HEK293T (cell line): ENCODE results near the gene LIN28B.
"Not testable (repeated sequence)": the region's sequence is repeated elsewhere in the genome, so short reads cannot be mapped to it uniquely, and the experiment has no call there.

Experiments
- CTCF ChIA-PET: fragments of 350-600 bp; formaldehyde crosslinking; extraction: SDS; loops from one replicate; lab custom pipeline; 2021; ENCODE audit warnings: antibody characterized with exemption, inconsistent platforms; lab: Yijun Ruan, JAX
- POLR2A ChIA-PET: fragments of 350-600 bp; formaldehyde crosslinking; extraction: SDS; loops from one replicate; lab custom pipeline; 2020; ENCODE audit warnings: antibody characterized with exemption, inconsistent platforms; lab: Yijun Ruan, JAX
- DNase-seq: peaks from one replicate; pipeline ENCODE4 v3.0.0; 2012; ENCODE audit warnings: mixed read lengths; ENCODE audit errors: extremely low spot score
- BHLHE40 ChIP-seq: fragments of 450-650 bp; IDR thresholded peaks from 2 replicates; pipeline ENCODE4 v1.6.1; 2016; ENCODE audit warnings: mild to moderate bottlenecking, moderate library complexity, borderline replicate concordance
- CTBP1 ChIP-seq: fragments of 450-650 bp; IDR thresholded peaks from 2 replicates; pipeline ENCODE4 v1.6.1; 2016; ENCODE audit warnings: borderline replicate concordance
- ELF4 ChIP-seq: fragments of 450-650 bp; IDR thresholded peaks from 2 replicates; pipeline ENCODE4 v1.6.1; 2017; ENCODE audit warnings: antibody characterized with exemption
- FOXA1 ChIP-seq: fragments of 450-650 bp; IDR thresholded peaks from 2 replicates; pipeline ENCODE4 v1.6.1; 2016; ENCODE audit warnings: mild to moderate bottlenecking
- FOXK2 ChIP-seq: fragments of 450-650 bp; IDR thresholded peaks from 2 replicates; pipeline ENCODE4 v1.6.1; 2016; ENCODE audit warnings: mild to moderate bottlenecking
- FOXM1 ChIP-seq: fragments of 450-650 bp; IDR thresholded peaks from 2 replicates; pipeline ENCODE4 v1.6.1; 2017; ENCODE audit warnings: mild to moderate bottlenecking, borderline replicate concordance
- HDGF ChIP-seq: fragments of 450-650 bp; IDR thresholded peaks from 2 replicates; pipeline ENCODE4 v1.6.1; 2017; ENCODE audit warnings: antibody characterized with exemption, borderline replicate concordance
- L3MBTL2 ChIP-seq: fragments of 450-650 bp; conservative IDR thresholded peaks from 2 replicates; pipeline ENCODE4 v1.6.1; 2016; ENCODE audit warnings: mild to moderate bottlenecking
- LEF1 ChIP-seq: fragments of 450-650 bp; IDR thresholded peaks from 2 replicates; pipeline ENCODE4 v1.6.1; 2017; ENCODE audit warnings: mild to moderate bottlenecking, borderline replicate concordance
- NFRKB ChIP-seq: fragments of 450-650 bp; IDR thresholded peaks from 2 replicates; pipeline ENCODE4 v1.6.1; 2016; ENCODE audit warnings: mild to moderate bottlenecking, moderate library complexity
- SP1 ChIP-seq: fragments of 450-650 bp; IDR thresholded peaks from 2 replicates; pipeline ENCODE4 v1.6.1; 2017
- SUZ12 ChIP-seq: fragments of 450-650 bp; IDR thresholded peaks from 2 replicates; pipeline ENCODE4 v1.6.1; 2016; ENCODE audit warnings: mild to moderate bottlenecking
- TARDBP ChIP-seq: fragments of 450-650 bp; IDR thresholded peaks from 2 replicates; pipeline ENCODE4 v1.6.1; 2016
- ZNF384 ChIP-seq: fragments of 450-650 bp; IDR thresholded peaks from 2 replicates; pipeline ENCODE4 v1.6.1; 2016
- TF ChIP-seq, protein P1 (sequence below): fragments of 450-650 bp; IDR thresholded peaks from 2 replicates; pipeline ENCODE4 v1.6.1; 2016

The LIN28B gene

DNA sequence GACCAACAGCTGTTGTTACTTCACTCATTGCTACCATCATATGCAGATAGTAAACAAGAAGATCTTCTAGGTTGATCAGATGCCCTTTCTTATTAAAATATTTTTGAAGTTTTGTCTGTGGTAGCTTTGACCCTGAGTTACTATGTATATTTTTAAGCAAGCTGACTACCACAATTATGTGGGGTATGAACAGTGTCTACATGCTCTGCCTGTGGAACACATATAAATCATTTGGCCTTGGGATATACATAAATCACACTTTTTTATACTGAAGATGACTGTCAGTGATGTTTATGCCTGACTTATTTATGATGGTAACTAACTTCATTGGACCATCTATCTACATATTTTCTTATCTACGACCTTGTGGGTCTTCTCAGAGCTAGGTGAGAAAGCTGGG is 44.2 kb downstream of the LIN28B start:
- POLR2A ChIA-PET = no interaction called here
- TF ChIP-seq NFRKB = no peak
- TF ChIP-seq, protein P1, sequence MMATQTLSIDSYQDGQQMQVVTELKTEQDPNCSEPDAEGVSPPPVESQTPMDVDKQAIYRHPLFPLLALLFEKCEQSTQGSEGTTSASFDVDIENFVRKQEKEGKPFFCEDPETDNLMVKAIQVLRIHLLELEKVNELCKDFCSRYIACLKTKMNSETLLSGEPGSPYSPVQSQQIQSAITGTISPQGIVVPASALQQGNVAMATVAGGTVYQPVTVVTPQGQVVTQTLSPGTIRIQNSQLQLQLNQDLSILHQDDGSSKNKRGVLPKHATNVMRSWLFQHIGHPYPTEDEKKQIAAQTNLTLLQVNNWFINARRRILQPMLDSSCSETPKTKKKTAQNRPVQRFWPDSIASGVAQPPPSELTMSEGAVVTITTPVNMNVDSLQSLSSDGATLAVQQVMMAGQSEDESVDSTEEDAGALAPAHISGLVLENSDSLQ = peak; percentile 73
- CTCF ChIA-PET = no interaction called here
- DNase-seq = no peak

DNA sequence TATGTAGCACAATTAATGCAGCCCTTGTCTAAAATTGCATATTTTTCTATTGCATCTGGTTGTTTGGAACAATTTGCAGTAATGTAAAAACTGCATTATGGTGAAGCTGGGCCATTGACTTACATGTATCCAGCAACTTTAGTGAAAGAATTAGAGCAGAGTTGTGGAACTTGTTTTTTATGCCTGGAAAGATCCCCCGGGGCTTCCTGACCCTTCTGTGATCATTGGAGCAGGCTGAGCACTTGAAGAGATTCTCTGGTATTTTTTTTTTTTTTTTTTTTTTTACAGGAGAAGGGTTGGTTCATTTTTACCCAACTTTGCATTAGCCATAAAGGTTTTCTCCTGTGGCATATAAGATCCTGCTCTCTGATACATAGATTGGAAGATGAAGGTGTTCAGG is 45.0 kb downstream of the LIN28B start:
- TF ChIP-seq SUZ12 (no peak), NFRKB (no peak), HDGF (no peak), ELF4 (no peak), FOXA1 (no peak), TARDBP (no peak), FOXM1 (no peak), L3MBTL2 (no peak), CTBP1 (no peak)
- ChIA-PET CTCF (no interaction called here), POLR2A (no interaction called here)
- no peak for DNase-seq

DNA sequence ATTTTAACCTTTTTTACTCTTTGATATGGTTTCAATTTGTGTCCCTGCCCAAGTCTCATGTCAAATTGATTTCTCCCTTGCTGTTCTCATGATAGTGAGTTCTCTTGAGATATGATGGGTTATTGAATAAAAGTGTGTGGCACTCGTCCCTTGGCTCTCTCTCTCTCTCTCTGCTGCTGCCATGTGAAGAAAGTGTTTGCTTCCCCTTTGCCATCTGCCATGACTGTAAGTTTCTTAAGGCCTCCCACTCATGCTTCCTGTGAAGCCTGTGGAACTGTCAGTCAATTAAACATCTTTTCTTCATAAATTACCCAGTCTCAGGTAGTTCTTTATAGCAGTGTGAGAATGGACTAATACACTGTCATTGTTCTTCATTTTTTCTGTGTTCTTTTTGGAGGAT is 48.5 kb downstream of the LIN28B start:
- ChIA-PET CTCF (no interaction called here), POLR2A (no interaction called here)
- DNase-seq = no peak
- TF ChIP-seq SP1 (no peak), SUZ12 (no peak), NFRKB (no peak), HDGF (no peak), TARDBP (no peak), L3MBTL2 (no peak), FOXA1 (no peak), ZNF384 (no peak), LEF1 (no peak), FOXM1 (no peak), FOXK2 (no peak), ELF4 (no peak), CTBP1 (no peak)
- TF ChIP-seq, protein P1 = no peak

DNA sequence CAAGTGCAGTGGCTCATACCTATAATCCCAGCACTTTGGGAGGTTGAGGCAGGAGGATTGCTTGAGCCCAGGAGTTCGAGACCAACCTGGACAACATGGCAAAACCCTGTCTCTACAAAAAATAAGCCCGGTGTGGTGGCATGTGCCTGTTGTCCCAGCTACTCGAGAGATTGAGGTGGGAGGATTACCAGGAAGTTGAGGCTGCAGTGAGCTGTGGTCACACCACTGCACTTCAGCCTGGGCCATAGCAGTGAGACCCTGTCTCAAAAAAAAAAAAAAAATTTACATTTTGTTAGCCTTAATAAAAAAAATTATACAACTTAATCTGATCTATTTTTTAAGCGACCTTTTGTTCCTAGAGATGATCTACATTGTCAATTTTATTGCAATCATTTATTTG is 56.6 kb downstream of the LIN28B start:
- CTCF ChIA-PET, POLR2A ChIA-PET, DNase-seq: not testable (repeated sequence)

DNA sequence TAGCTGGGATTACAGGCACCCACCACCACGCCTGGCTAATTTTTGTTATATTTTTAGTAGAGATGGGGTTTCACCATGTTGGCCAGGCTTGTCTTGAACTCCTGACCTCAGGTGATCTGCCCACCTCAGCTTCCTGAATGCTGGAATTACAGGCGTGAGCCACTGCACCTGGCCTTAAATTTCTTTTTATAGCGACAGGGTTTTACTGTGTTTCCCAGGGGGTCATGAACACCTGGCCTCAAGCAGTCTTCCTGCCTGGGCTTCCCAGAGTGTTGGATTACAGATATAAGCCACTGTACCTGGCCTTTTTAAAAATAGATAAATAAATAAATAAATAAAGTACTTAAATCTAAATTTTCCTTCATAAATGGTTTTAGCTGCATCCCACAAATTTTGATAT is 57.5 kb downstream of the LIN28B start:
- DNase-seq = no peak
- TF ChIP-seq FOXA1 = no peak
- TF ChIP-seq SUZ12 = no peak
- TF ChIP-seq HDGF = no peak
- no peak for TF ChIP-seq FOXM1
- POLR2A ChIA-PET = no interaction called here
- CTCF ChIA-PET = no interaction called here

DNA sequence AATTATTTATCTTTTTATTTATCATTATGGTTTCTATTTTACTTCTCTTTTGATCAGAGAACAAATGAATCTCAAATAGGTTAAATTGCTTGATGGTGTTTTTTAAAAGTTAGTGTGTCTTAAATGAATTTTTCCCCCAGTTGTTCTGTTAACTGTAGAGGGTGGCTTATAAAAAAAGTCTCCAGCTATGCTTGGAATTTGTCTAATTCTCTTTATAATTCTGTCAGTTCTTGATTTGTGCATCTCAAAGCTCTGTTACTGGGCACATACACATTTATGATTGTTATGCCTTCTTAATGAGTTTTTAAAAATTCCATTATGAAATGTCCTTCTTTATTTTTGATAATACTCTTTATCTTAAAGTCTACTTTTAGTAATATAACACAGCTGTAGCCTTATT is 58.0 kb downstream of the LIN28B start:
- TF ChIP-seq, protein P1 = peak; percentile 41; the same call in 1 of the 2 replicates
- no peak for TF ChIP-seq L3MBTL2
- POLR2A ChIA-PET = no interaction called here
- CTCF ChIA-PET = interaction anchor here (0.6 kb wide), 1 partner anchor 69 kb away, joined by 3 read pairs; no protein-coding TSS in a partner anchor

DNA sequence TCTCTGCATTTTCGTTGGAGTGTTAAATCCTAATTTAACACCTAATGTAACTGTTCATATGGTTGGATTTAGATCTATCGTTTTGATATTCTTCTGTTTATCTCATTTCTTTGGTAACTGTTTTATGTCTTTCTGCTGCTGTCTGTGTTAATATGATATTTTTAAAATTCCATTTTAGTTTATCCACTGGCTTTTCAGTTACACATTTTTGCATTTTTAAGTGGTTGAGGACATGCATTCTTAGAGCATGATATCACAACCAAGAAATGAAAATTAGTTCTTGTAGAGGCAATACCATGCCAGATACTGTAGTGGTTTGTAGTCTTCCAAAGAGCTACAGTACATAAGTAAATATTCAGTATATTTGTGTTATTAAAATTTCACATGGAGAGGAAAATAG is 58.6 kb downstream of the LIN28B start:
- no peak for DNase-seq
- CTCF ChIA-PET = interaction anchor here (0.6 kb wide), 1 partner anchor 68 kb away, joined by 3 read pairs; no protein-coding TSS in a partner anchor
- POLR2A ChIA-PET = no interaction called here
- TF ChIP-seq CTBP1 (no peak), LEF1 (no peak), FOXA1 (no peak)

More for the DNA sequence above, 58.0 kb downstream of the LIN28B start:
- DNase-seq = no peak

DNA sequence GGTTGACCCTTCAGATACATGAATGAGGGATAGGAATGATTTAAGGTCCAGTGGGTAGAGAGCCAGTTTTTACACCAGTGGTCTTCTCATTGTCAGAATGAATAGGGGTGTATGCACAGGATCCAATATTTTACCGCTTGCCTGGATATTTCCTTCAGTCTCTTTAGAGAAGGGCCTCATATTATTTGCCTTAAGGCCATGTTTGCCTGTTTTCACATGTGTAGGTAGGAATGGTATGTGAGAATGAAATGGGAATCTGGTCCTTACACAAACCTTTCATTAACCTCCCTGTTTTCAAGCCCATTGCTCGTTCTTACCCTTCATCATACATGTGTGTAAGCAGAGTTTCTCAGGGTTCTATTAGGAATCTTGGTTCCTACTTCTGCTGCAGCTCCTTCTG is 62.4 kb downstream of the LIN28B start:
- POLR2A ChIA-PET = no interaction called here
- no peak for DNase-seq
- TF ChIP-seq ZNF384 (no peak), LEF1 (no peak), L3MBTL2 (no peak), NFRKB (no peak), CTBP1 (no peak), FOXA1 (no peak)
- CTCF ChIA-PET = no interaction called here

DNA sequence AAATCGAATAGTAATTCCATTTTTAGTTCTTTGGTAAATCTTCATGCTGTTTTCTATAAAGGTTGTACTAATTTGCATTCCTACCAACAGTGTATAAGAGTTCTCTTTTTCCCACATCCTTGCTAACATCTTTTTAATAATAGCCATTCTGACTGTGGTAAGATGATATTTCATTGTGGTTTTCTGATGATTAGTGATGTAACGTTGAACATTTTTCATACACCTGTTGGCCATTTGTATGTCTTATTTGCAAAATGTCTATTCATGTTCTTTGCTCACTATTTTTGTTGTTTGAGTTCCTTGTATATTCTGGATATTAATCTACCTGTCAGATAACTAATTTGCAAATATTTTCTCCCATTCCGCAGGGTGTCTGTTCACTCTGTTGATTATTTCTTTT is 64.5 kb downstream of the LIN28B start:
- no peak for TF ChIP-seq LEF1
- TF ChIP-seq, protein P1 = no peak
- TF ChIP-seq HDGF = no peak
- no peak for TF ChIP-seq FOXM1
- TF ChIP-seq BHLHE40 = no peak
- TF ChIP-seq SP1 = no peak
- no peak for TF ChIP-seq CTBP1
- no peak for TF ChIP-seq NFRKB
- TF ChIP-seq L3MBTL2 = no peak
- POLR2A ChIA-PET = no interaction called here
- CTCF ChIA-PET = no interaction called here
- DNase-seq = no peak
